IPS DF 4.7 (cell line): ENCODE measurements around the gene GNAO1.

Experiments used
- DNase-seq: peaks from one replicate; pipeline ENCODE4 v3.0.0-alpha.2; 2013; ENCODE audit warnings: low spot score; ENCODE audit errors: extremely low read depth

The GNAO1 gene

GRCh38 chr16:56289416-56289815, 98.1 kb downstream of the GNAO1 start:
- DNase-seq, result no peak

GRCh38 chr16:56289862-56290261, 98.6 kb downstream of the GNAO1 start:
- DNase-seq, result no peak

- no peak for DNase-seq
These were observed 102.7 kb downstream of the GNAO1 start for GRCh38 chr16:56294014-56294413.

- DNase-seq, result no peak
These were observed 103.3 kb downstream of the GNAO1 start for GRCh38 chr16:56294579-56294978.

GRCh38 chr16:56295059-56295665, 103.9 kb downstream of the GNAO1 start:
- DNase-seq, result no peak

- no peak for DNase-seq
These were observed 104.6 kb downstream of the GNAO1 start for GRCh38 chr16:56295739-56296527.

- DNase-seq, result no peak
These were observed 106.4 kb downstream of the GNAO1 start for GRCh38 chr16:56297684-56298083.

- DNase-seq, result no peak
These were observed 106.8 kb downstream of the GNAO1 start for GRCh38 chr16:56298116-56298515.

GRCh38 chr16:56298948-56299596, 107.8 kb downstream of the GNAO1 start:
- DNase-seq, result no peak

GRCh38 chr16:56300242-56300623, 108.9 kb downstream of the GNAO1 start:
- no peak for DNase-seq

- no peak for DNase-seq
These were observed 109.9 kb downstream of the GNAO1 start for GRCh38 chr16:56300891-56301850.

GRCh38 chr16:56302506-56302905, 111.2 kb downstream of the GNAO1 start:
- no peak for DNase-seq

GRCh38 chr16:56303066-56303715, 111.9 kb downstream of the GNAO1 start:
- DNase-seq, result no peak

- DNase-seq, result no peak
These were observed 112.6 kb downstream of the GNAO1 start for GRCh38 chr16:56303880-56304279.

GRCh38 chr16:56305956-56306565, 114.8 kb downstream of the GNAO1 start:
- no peak for DNase-seq

GRCh38 chr16:56306690-56307533, 115.6 kb downstream of the GNAO1 start:
- DNase-seq, result no peak

GRCh38 chr16:56307534-56307873, 116.2 kb downstream of the GNAO1 start:
- DNase-seq, result no peak

- no peak for DNase-seq
These were observed 117.7 kb downstream of the GNAO1 start for GRCh38 chr16:56309008-56309407.

GRCh38 chr16:56310690-56311089, 119.4 kb downstream of the GNAO1 start:
- DNase-seq, result no peak
